Measurements from ENCODE around the gene GHR. TPM values are rescaled to one million over a fixed set of nuclear protein-coding genes. Genes with fewer than 3 reads are reported as not detected.

Gene GHR
- total RNA-seq, 1 experiment from 2014 or later, result 2.2 TPM

GRCh38 chr5:42689391-42689790 is 266.2 kb downstream of the GHR start:
- CTCF ChIA-PET, result no interaction called here
- Histone ChIP-seq H3K9me3 (ENCODE audit: low read length) (no peaks in the 10 kb centered on the region), H3K4me3 (ENCODE audit: low read length) (no peak overlapping the region), H3K9me2 (replicated peaks; ENCODE audit: low read length) (no peaks in the 10 kb centered on the region), H3K27me3 (ENCODE audit: low read length) (no peaks in the 10 kb centered on the region), H3K4me1 (ENCODE audit: insufficient read depth, low read length) (no peaks in the 10 kb centered on the region), H3K27ac (ENCODE audit: low read length) (no peak overlapping the region), H3K9ac (ENCODE audit: low read length) (no peak overlapping the region), H2AFZ (ENCODE audit: low read length) (no peak overlapping the region), H3F3A (ENCODE audit: low read length, unreplicated experiment) (no peaks in the 10 kb centered on the region), H4K20me1 (ENCODE audit: low read length) (no peaks in the 10 kb centered on the region), H3K36me3 (ENCODE audit: low read depth, low read length) (no peaks in the 10 kb centered on the region), H3K4me2 (ENCODE audit: low read length) (no peak overlapping the region), H3K79me2 (ENCODE audit: low read length) (no peaks in the 10 kb centered on the region)
- peak; percentile 18 for DNase-seq
- no TSS peak for BruUV-seq (replicated peaks)
- no peak for ATAC-seq
- intact Hi-C loops (cut with micrococcal nuclease), result no loop called here
- POLR2A ChIA-PET (ENCODE audit: unreplicated experiment), result no interaction called here
- TF ChIP-seq CTCF (conservative IDR thresholded peaks at IDR 0.05; ENCODE audit: low read depth, low read length) (no peak), EZH2phosphoT487 (IDR thresholded peaks at IDR 0.05; ENCODE audit: borderline replicate concordance, low read length) (no peak), EZH2 (IDR thresholded peaks at IDR 0.05; ENCODE audit: low read length, unreplicated experiment) (no peak)

- CTCF ChIA-PET, result no interaction called here
These were observed 268.2 kb downstream of the GHR start for GRCh38 chr5:42691413-42691937.

More at GRCh38 chr5:42691413-42691937, 268.2 kb downstream of the GHR start:
- Histone ChIP-seq H3K36me3 (ENCODE audit: low read depth, low read length) (no peaks in the 10 kb centered on the region), H2AFZ (ENCODE audit: low read length) (no peak overlapping the region), H3K4me2 (ENCODE audit: low read length) (no peak overlapping the region), H3K27me3 (ENCODE audit: low read length) (no peaks in the 10 kb centered on the region), H3F3A (ENCODE audit: low read length, unreplicated experiment) (no peaks in the 10 kb centered on the region), H3K9me3 (ENCODE audit: low read length) (no peaks in the 10 kb centered on the region), H3K9ac (ENCODE audit: low read length) (no peak overlapping the region), H3K4me1 (ENCODE audit: insufficient read depth, low read length) (no peaks in the 10 kb centered on the region), H3K79me2 (ENCODE audit: low read length) (no peaks in the 10 kb centered on the region), H3K9me2 (replicated peaks; ENCODE audit: low read length) (no peaks in the 10 kb centered on the region), H3K4me3 (ENCODE audit: low read length) (no peak overlapping the region), H3K27ac (ENCODE audit: low read length) (no peak overlapping the region), H4K20me1 (ENCODE audit: low read length) (no peaks in the 10 kb centered on the region)
- DNase-seq (no peak), ATAC-seq (no peak)
- no TSS peak for BruUV-seq (replicated peaks)
- POLR2A ChIA-PET (ENCODE audit: unreplicated experiment), result no interaction called here
- intact Hi-C loops (cut with micrococcal nuclease), result no loop called here
- TF ChIP-seq CTCF (conservative IDR thresholded peaks at IDR 0.05; ENCODE audit: low read depth, low read length) (no peak), EZH2 (IDR thresholded peaks at IDR 0.05; ENCODE audit: low read length, unreplicated experiment) (no peak), EZH2phosphoT487 (IDR thresholded peaks at IDR 0.05; ENCODE audit: borderline replicate concordance, low read length) (no peak)

Measured in PC-3 (cell line).